Keratinocyte (primary cell): ENCODE measurements around the gene RASAL3. TPM values are rescaled to one million over a fixed set of nuclear protein-coding genes. Genes with fewer than 3 reads are reported as not detected.

Experiments
- DNase-seq: peaks from one replicate; pipeline ENCODE4 v3.0.0-alpha.2; 2011; ENCODE audit warnings: low read depth, missing footprints, low spot score
- FAIRE-seq: peaks from 2 replicates; lab custom pipeline; 2011; peaks lifted over from hg19 to GRCh38; lab: Jason Lieb, UNC
- H2AFZ ChIP-seq: 2 replicates; pipeline ENCODE4 v1.6.0; 2012; ENCODE audit warnings: low read length, control low read depth, inconsistent platforms; ENCODE audit not compliant: control insufficient read depth
- H3K27ac ChIP-seq: 2 replicates; pipeline ENCODE4 v1.5.1; 2011; ENCODE audit warnings: low read length; ENCODE audit not compliant: control insufficient read depth, insufficient read depth
- H3K27me3 ChIP-seq: 3 replicates; pipeline ENCODE4 v1.6.0; 2011; ENCODE audit warnings: low read length; ENCODE audit not compliant: control insufficient read depth, insufficient read depth; ENCODE audit errors: extremely low read depth
- H3K36me3 ChIP-seq, 2 experiments: 2 replicates in 1 of 2; 3 replicates in 1 of 2; pipeline ENCODE4 v1.5.1; 2011; ENCODE audit warnings: low read length in 2 of 2, mild to moderate bottlenecking in 1 of 2; ENCODE audit not compliant: control insufficient read depth in 2 of 2, insufficient read depth in 2 of 2; ENCODE audit errors: extremely low read depth in 1 of 2
- H3K4me1 ChIP-seq: 3 replicates; pipeline ENCODE4 v1.5.1; 2011; ENCODE audit warnings: low read length; ENCODE audit not compliant: control insufficient read depth, insufficient read depth; ENCODE audit errors: extremely low read depth
- H3K4me2 ChIP-seq: 3 replicates; pipeline ENCODE4 v1.6.0; 2011; ENCODE audit warnings: low read depth, low read length; ENCODE audit not compliant: control insufficient read depth, insufficient read depth; ENCODE audit errors: extremely low read depth
- H3K4me3 ChIP-seq, 3 experiments: fragments of 200-600 bp in 1 of 3; sonication (generic) in 1 of 3; 2 replicates in 2 of 3; 3 replicates in 1 of 3; pipeline ENCODE4 v1.5.1; 2011 to 2016; ENCODE audit warnings: low read length in 3 of 3, mild to moderate bottlenecking in 3 of 3, control low read depth in 2 of 3, inconsistent platforms in 1 of 3, low read depth in 1 of 3, mixed read lengths in 1 of 3, mixed run types in 1 of 3, moderate library complexity in 1 of 3; ENCODE audit not compliant: control insufficient read depth in 2 of 3, insufficient read depth in 2 of 3; ENCODE audit errors: extremely low read depth in 1 of 3
- H3K79me2 ChIP-seq: 2 replicates; pipeline ENCODE4 v1.6.0; 2012; ENCODE audit warnings: low read length; ENCODE audit not compliant: control insufficient read depth, insufficient read depth
- H3K9ac ChIP-seq: 3 replicates; pipeline ENCODE4 v1.6.0; 2011; ENCODE audit warnings: low read length; ENCODE audit not compliant: control insufficient read depth, insufficient read depth; ENCODE audit errors: extremely low read depth
- H3K9me1 ChIP-seq: 3 replicates; pipeline ENCODE4 v1.6.0; 2011; ENCODE audit warnings: low read length; ENCODE audit not compliant: control insufficient read depth, insufficient read depth; ENCODE audit errors: extremely low read depth
- H3K9me3 ChIP-seq: 2 replicates; pipeline ENCODE4 v1.5.1; 2012; ENCODE audit warnings: low read depth, low read length; ENCODE audit not compliant: control insufficient read depth
- H4K20me1 ChIP-seq: 3 replicates; pipeline ENCODE4 v1.6.0; 2011; ENCODE audit warnings: low read length; ENCODE audit not compliant: control insufficient read depth, insufficient read depth; ENCODE audit errors: extremely low read depth
- EZH2 ChIP-seq: IDR thresholded peaks from one replicate; pipeline ENCODE4 v1.6.1; 2012; ENCODE audit warnings: inconsistent platforms, mild to moderate bottlenecking, low read length, moderate library complexity
- dilution Hi-C: fragments of 300-500 bp; cut with MboI; formaldehyde crosslinking; loops from one replicate; pipeline ENCODE4 v1.7.0; 2020; ENCODE audit warnings: low sequenced_read_pairs; ENCODE audit not compliant: extremely low pct_ligation_motif_present
- polyA plus RNA-seq, 5 experiments: library from polyadenylated mRNA; depleted of rRNA in 3 of 5; stranded (reverse) in 3 of 5; stranded (forward) in 1 of 5; unstranded in 1 of 5; fragments of >200 nt; gene quantifications; 1 replicate in 1 of 5; 2 replicates in 3 of 5; 3 replicates in 1 of 5; pipeline versions ENCODE4 v1.2.1 to v1.2.3, GENCODE V29; 2011 to 2012; ENCODE audit warnings: missing spikeins in 2 of 5, low read depth in 1 of 5, low replicate concordance in 1 of 5
- TF ChIP-seq, protein P1 (sequence below), 3 experiments: IDR thresholded peaks in 1 of 3; conservative IDR thresholded peaks in 1 of 3; optimal IDR thresholded peaks in 1 of 3; 2 replicates in 2 of 3; 3 replicates in 1 of 3; pipeline versions ENCODE3 to v1.5.1; 2011; ENCODE audit warnings: low read length in 3 of 3, mild to moderate bottlenecking in 3 of 3, moderate library complexity in 2 of 3, control low read depth in 1 of 3, inconsistent platforms in 1 of 3; ENCODE audit not compliant: insufficient read depth in 2 of 3; ENCODE audit errors: extremely low read depth in 1 of 3

RASAL3 gene
- polyA plus RNA-seq, 1 donor (not counting 4 experiments of a cell fraction or from before 2014, with no cell fraction given): not detected

DNA sequence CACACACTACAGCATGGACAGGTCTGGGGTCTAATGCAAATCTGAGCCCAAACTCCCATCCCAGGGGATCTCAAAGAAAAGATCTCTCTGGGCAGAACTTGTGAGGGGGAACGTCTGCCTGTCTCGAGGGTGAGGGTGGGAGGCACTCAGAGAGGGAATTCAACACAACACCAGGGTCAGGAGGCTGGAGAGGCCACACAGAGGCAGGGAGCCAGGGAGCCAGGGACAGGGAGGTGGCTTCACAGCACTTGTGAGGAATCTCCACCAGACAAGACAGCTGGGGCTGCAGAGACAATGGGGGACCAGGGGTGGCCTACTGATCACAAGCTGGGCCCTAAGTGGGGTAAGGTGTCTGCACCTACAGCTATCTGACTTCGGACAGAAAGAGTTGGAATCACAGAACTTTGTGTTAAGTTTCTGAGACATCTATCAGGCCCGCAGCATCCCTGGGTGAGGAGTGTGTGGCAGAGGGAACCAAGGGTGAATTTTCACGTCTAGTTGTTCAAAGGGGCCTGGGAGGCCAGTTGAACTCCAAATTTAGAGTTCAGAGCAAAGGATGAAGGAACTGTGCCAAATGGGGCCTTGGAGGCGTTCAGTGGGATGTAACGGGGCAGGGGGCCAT is 32.8 kb downstream of the RASAL3 start:
- Histone ChIP-seq H4K20me1 (no peaks in the 10 kb centered on the region), H3K27me3 (no peaks in the 10 kb centered on the region), H3K9ac (peak overlapping the region; percentile 88), H3K9me1 (no peaks in the 10 kb centered on the region), H3K4me3 (peak overlapping the region; percentile 73 to 94 (median 79)), H2AFZ (no peak overlapping the region), H3K79me2 (peaks cover 48% of the 10 kb centered on the region), H3K9me3 (no peaks in the 10 kb centered on the region), H3K4me1 (peaks cover 8% of the 10 kb centered on the region), H3K36me3 (peaks cover 12 to 25% of the 10 kb centered on the region in 2 experiments), H3K27ac (peak overlapping the region; percentile 69), H3K4me2 (peak overlapping the region; percentile 97)
- dilution Hi-C loops: no loop called here
- TF ChIP-seq EZH2: no peak
- TF ChIP-seq, protein P1, sequence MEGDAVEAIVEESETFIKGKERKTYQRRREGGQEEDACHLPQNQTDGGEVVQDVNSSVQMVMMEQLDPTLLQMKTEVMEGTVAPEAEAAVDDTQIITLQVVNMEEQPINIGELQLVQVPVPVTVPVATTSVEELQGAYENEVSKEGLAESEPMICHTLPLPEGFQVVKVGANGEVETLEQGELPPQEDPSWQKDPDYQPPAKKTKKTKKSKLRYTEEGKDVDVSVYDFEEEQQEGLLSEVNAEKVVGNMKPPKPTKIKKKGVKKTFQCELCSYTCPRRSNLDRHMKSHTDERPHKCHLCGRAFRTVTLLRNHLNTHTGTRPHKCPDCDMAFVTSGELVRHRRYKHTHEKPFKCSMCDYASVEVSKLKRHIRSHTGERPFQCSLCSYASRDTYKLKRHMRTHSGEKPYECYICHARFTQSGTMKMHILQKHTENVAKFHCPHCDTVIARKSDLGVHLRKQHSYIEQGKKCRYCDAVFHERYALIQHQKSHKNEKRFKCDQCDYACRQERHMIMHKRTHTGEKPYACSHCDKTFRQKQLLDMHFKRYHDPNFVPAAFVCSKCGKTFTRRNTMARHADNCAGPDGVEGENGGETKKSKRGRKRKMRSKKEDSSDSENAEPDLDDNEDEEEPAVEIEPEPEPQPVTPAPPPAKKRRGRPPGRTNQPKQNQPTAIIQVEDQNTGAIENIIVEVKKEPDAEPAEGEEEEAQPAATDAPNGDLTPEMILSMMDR (optimal IDR thresholded peaks at IDR 0.05 in 1 of 3, IDR thresholded peaks at IDR 0.05 in 1 of 3, conservative IDR thresholded peaks at IDR 0.05 in 1 of 3; ENCODE audit: extremely low read depth in 1 of 3, insufficient read depth in 2 of 3, low read length in 3 of 3): no peak
- DNase-seq (no peak), FAIRE-seq (no peak)

GRCh38 chr19:15430526-15431120 is 33.7 kb downstream of the RASAL3 start:
- Histone ChIP-seq H3K27me3 (no peaks in the 10 kb centered on the region), H3K4me1 (peaks cover 8% of the 10 kb centered on the region), H3K27ac (no peak overlapping the region), H3K9ac (no peak overlapping the region), H3K9me3 (no peaks in the 10 kb centered on the region), H3K4me3 (peak overlapping the region in 1 of 3 experiments; percentile 73), H3K9me1 (no peaks in the 10 kb centered on the region), H2AFZ (no peak overlapping the region), H3K4me2 (peak overlapping the region; percentile 97), H3K36me3 (peaks cover 13 to 31% of the 10 kb centered on the region in 2 experiments), H4K20me1 (no peaks in the 10 kb centered on the region), H3K79me2 (peaks cover 48% of the 10 kb centered on the region)
- TF ChIP-seq, protein P1 (optimal IDR thresholded peaks at IDR 0.05 in 1 of 3, IDR thresholded peaks at IDR 0.05 in 1 of 3, conservative IDR thresholded peaks at IDR 0.05 in 1 of 3; ENCODE audit: extremely low read depth in 1 of 3, insufficient read depth in 2 of 3, low read length in 3 of 3): no peak
- no peak for TF ChIP-seq EZH2
- FAIRE-seq (no peak), DNase-seq (no peak)
- dilution Hi-C loops: no loop called here
